PC-3 (cell line): ENCODE data around the gene ISG20L2. TPM values are rescaled to one million over a fixed set of nuclear protein-coding genes. Genes with fewer than 3 reads are reported as not detected.
A peak's percentile ranks its signal among the peaks of the same experiment; 100 is the strongest.

Source experiments
- ATAC-seq: fragments of 200-7000 bp; cut with Tn5 transposase; 2 replicates; pipeline ENCODE4 v1.9.1; 2020; ENCODE audit warnings: mild to moderate bottlenecking, moderate library complexity
- BruUV-seq: library from RNA; stranded (reverse); fragments of 400-500 nt; replicated peaks from 2 replicates; lab custom pipeline; 2021; lab: Mats Ljungman, UMichigan
- CTCF ChIA-PET: fragments of 300-600 bp; sonication (Branson Sonifier 250); formaldehyde crosslinking; loops from one replicate; lab custom pipeline; 2022; ENCODE audit warnings: antibody characterized with exemption; lab: Charles Lee
- POLR2A ChIA-PET: fragments of 300-600 bp; sonication (Branson Sonifier 250); formaldehyde crosslinking; loops from one replicate; lab custom pipeline; 2022; ENCODE audit warnings: antibody characterized with exemption; ENCODE audit not compliant: unreplicated experiment; lab: Charles Lee
- DNase-seq: peaks from one replicate; pipeline ENCODE4 v3.0.0-alpha.2; 2015
- H2AFZ ChIP-seq: fragments of 300-600 bp; sonication (generic); 2 replicates; pipeline ENCODE4 v1.6.0; 2016; ENCODE audit warnings: antibody characterized with exemption, low read length
- H3F3A ChIP-seq: fragments of 300-600 bp; sonication (generic); one replicate; pipeline ENCODE4 v1.6.0; 2017; ENCODE audit warnings: antibody characterized with exemption, low read length, control low read depth, mild to moderate bottlenecking; ENCODE audit not compliant: unreplicated experiment
- H3K27ac ChIP-seq: fragments of 300-600 bp; sonication (generic); 2 replicates; pipeline ENCODE4 v1.5.1; 2016; ENCODE audit warnings: mild to moderate bottlenecking, low read length
- H3K27me3 ChIP-seq: fragments of 300-600 bp; sonication (generic); 2 replicates; pipeline ENCODE4 v1.6.1; 2016; ENCODE audit warnings: low read length, mixed read lengths
- H3K36me3 ChIP-seq: fragments of 300-600 bp; sonication (generic); 2 replicates; pipeline ENCODE4 v1.6.1; 2016; ENCODE audit warnings: low read depth, mixed run types, low read length, mixed read lengths
- H3K4me1 ChIP-seq: fragments of 300-600 bp; sonication (generic); 2 replicates; pipeline ENCODE4 v1.5.1; 2016; ENCODE audit warnings: low read length; ENCODE audit not compliant: insufficient read depth
- H3K4me2 ChIP-seq: fragments of 300-600 bp; sonication (generic); 2 replicates; pipeline ENCODE4 v1.6.0; 2016; ENCODE audit warnings: low read length
- H3K4me3 ChIP-seq: fragments of 300-600 bp; sonication (generic); 2 replicates; pipeline ENCODE4 v1.5.1; 2016; ENCODE audit warnings: mild to moderate bottlenecking, low read length, mixed read lengths
- H3K79me2 ChIP-seq: fragments of 300-600 bp; sonication (generic); 2 replicates; pipeline ENCODE4 v1.6.1; 2017; ENCODE audit warnings: low read length, mixed read lengths
- H3K9ac ChIP-seq: fragments of 300-600 bp; sonication (generic); 2 replicates; pipeline ENCODE4 v1.6.0; 2016; ENCODE audit warnings: mild to moderate bottlenecking, low read length
- H3K9me2 ChIP-seq: fragments of 300-600 bp; sonication (generic); replicated peaks from 2 replicates; pipeline ENCODE4 v1.6.1; 2016; ENCODE audit warnings: mixed run types, low read length, mixed read lengths
- H3K9me3 ChIP-seq: fragments of 300-600 bp; sonication (generic); 2 replicates; pipeline ENCODE4 v1.6.1; 2016; ENCODE audit warnings: low read length, mixed read lengths
- H4K20me1 ChIP-seq: fragments of 300-600 bp; sonication (generic); 2 replicates; pipeline ENCODE4 v1.6.1; 2016; ENCODE audit warnings: low read length, mixed read lengths
- CTCF ChIP-seq: fragments of 300-600 bp; sonication (generic); conservative IDR thresholded peaks from 2 replicates; pipeline ENCODE4 v1.5.1; 2017; ENCODE audit warnings: antibody characterized with exemption, low read depth, mild to moderate bottlenecking, low read length
- EZH2 ChIP-seq: fragments of 300-600 bp; sonication (generic); IDR thresholded peaks from one replicate; pipeline ENCODE4 v1.6.1; 2017; ENCODE audit warnings: antibody characterized with exemption, mild to moderate bottlenecking, low read length; ENCODE audit not compliant: unreplicated experiment
- EZH2phosphoT487 ChIP-seq: fragments of 300-600 bp; sonication (generic); IDR thresholded peaks from 2 replicates; pipeline ENCODE4 v1.6.1; 2018; ENCODE audit warnings: mild to moderate bottlenecking, antibody characterized with exemption, low read length, borderline replicate concordance
- intact Hi-C: fragments of 100-400 bp; cut with micrococcal nuclease; formaldehyde crosslinking; loops from 2 replicates; pipeline ENCODE4 v1.9.0; 2023
- total RNA-seq: library from RNA; depleted of rRNA; stranded (reverse); fragments of >200 nt; gene quantifications from 2 replicates; pipeline ENCODE4 v1.2.3, GENCODE V29; 2014

Gene ISG20L2
- total RNA-seq, 1 experiment from 2014 or later, result 39.2 TPM

GRCh38 chr1:156744344-156744743 lies 15.8 kb upstream of the ISG20L2 start:
- Histone ChIP-seq H3K36me3 (peaks cover 43% of the 10 kb centered on the region), H3K27ac (no peak overlapping the region), H3K4me2 (no peak overlapping the region), H4K20me1 (0 out of 2 replicates have a peak, but pooled peaks cover 5% of the 10 kb centered on the region), H3F3A (peaks cover 23% of the 10 kb centered on the region), H3K4me3 (no peak overlapping the region), H3K9me3 (no peaks in the 10 kb centered on the region), H2AFZ (no peak overlapping the region), H3K9ac (no peak overlapping the region), H3K27me3 (no peaks in the 10 kb centered on the region), H3K9me2 (no peaks in the 10 kb centered on the region), H3K79me2 (peaks cover 68% of the 10 kb centered on the region), H3K4me1 (peaks cover 54% of the 10 kb centered on the region)
- intact Hi-C loops, result no loop called here
- no peak for TF ChIP-seq EZH2phosphoT487
- no peak for TF ChIP-seq CTCF
- no peak for TF ChIP-seq EZH2
- ATAC-seq (no peak), DNase-seq (no peak)
- ChIA-PET CTCF (interaction anchor here (0.7 kb wide), 1 partner anchor 55 kb away, joined by 6 read pairs; no protein-coding TSS in a partner anchor), POLR2A (no interaction called here)
- BruUV-seq, result no TSS peak

- no peak overlapping the region for H3K9ac ChIP-seq
- H3K4me1 ChIP-seq, result peaks cover 47% of the 10 kb centered on the region
- H3K9me2 ChIP-seq, result no peaks in the 10 kb centered on the region
- H3K4me3 ChIP-seq, result no peak overlapping the region
- intact Hi-C loops, result no loop called here
- H3F3A ChIP-seq, result peaks cover 23% of the 10 kb centered on the region
- TF ChIP-seq EZH2phosphoT487 (no peak), CTCF (no peak), EZH2 (no peak)
- H2AFZ ChIP-seq, result no peak overlapping the region
- no peaks in the 10 kb centered on the region for H3K9me3 ChIP-seq
- H3K79me2 ChIP-seq, result peaks cover 68% of the 10 kb centered on the region
- ChIA-PET POLR2A (no interaction called here), CTCF (no interaction called here)
- TSS peak; percentile 16 for BruUV-seq
- ATAC-seq, result no peak
- 0 out of 2 replicates have a peak, but pooled peaks cover 5% of the 10 kb centered on the region for H4K20me1 ChIP-seq
- H3K36me3 ChIP-seq, result peaks cover 40% of the 10 kb centered on the region
- no peak overlapping the region for H3K27ac ChIP-seq
- no peak for DNase-seq
- no peak overlapping the region for H3K4me2 ChIP-seq
- H3K27me3 ChIP-seq, result no peaks in the 10 kb centered on the region
Observed at GRCh38 chr1:156743367-156744302, 15.1 kb upstream of the ISG20L2 start.

GRCh38 chr1:156742801-156743200 lies 14.2 kb upstream of the ISG20L2 start:
- intact Hi-C loops, result no loop called here
- Histone ChIP-seq H2AFZ (no peak overlapping the region), H3K4me3 (no peak overlapping the region), H3K9me2 (no peaks in the 10 kb centered on the region), H3K27ac (no peak overlapping the region), H3K36me3 (peaks cover 46% of the 10 kb centered on the region), H3K27me3 (no peaks in the 10 kb centered on the region), H4K20me1 (0 out of 2 replicates have a peak, but pooled peaks cover 5% of the 10 kb centered on the region), H3F3A (peaks cover 23% of the 10 kb centered on the region), H3K4me1 (peaks cover 38% of the 10 kb centered on the region), H3K9me3 (no peaks in the 10 kb centered on the region), H3K79me2 (peaks cover 63% of the 10 kb centered on the region), H3K9ac (no peak overlapping the region), H3K4me2 (no peak overlapping the region)
- ATAC-seq, result no peak
- TF ChIP-seq EZH2phosphoT487 (no peak), CTCF (no peak), EZH2 (no peak)
- no TSS peak for BruUV-seq
- POLR2A ChIA-PET, result no interaction called here
- CTCF ChIA-PET, result interaction anchor here (0.6 kb wide), 1 partner anchor 357 kb away, joined by 6 read pairs; no protein-coding TSS in a partner anchor
- DNase-seq, result no peak
